GM12878 (cell line): ENCODE results near the gene PINK1. TPM values are rescaled to one million over a fixed set of nuclear protein-coding genes. Genes with fewer than 3 reads are reported as not detected.

Experiments used
- BCL11A ChIP-seq: IDR thresholded peaks from 2 replicates; pipeline ENCODE4 v1.6.1; 2011; ENCODE audit warnings: low read depth, low read length
- BMI1 ChIP-seq: fragments of 450-650 bp; IDR thresholded peaks from 2 replicates; pipeline ENCODE4 v1.6.1; 2016; ENCODE audit warnings: mild to moderate bottlenecking, moderate library complexity, borderline replicate concordance
- CEBPB ChIP-seq, 2 experiments: fragments of 150-350 bp in 1 of 2; IDR thresholded peaks; 2 replicates each; pipeline ENCODE4 v1.6.1; 2012 to 2014; ENCODE audit warnings: low read depth in 2 of 2, low read length in 2 of 2, borderline replicate concordance in 1 of 2, inconsistent platforms in 1 of 2
- ETV6 ChIP-seq, 2 experiments: fragments of 450-650 bp in 1 of 2; IDR thresholded peaks in 1 of 2; conservative IDR thresholded peaks in 1 of 2; 2 replicates each; pipeline ENCODE4 v1.6.1; 2014; ENCODE audit warnings: antibody characterized with exemption in 1 of 2, borderline replicate concordance in 1 of 2, low read depth in 1 of 2, mild to moderate bottlenecking in 1 of 2, moderate library complexity in 1 of 2
- EZH2 ChIP-seq: IDR thresholded peaks from 2 replicates; pipeline ENCODE4 v1.6.1; 2012; ENCODE audit warnings: low read depth, mild to moderate bottlenecking, control low read depth, inconsistent platforms, low read length, borderline replicate concordance; ENCODE audit not compliant: control insufficient read depth
- HDGF ChIP-seq: fragments of 450-650 bp; IDR thresholded peaks from 2 replicates; pipeline ENCODE4 v1.6.1; 2016; ENCODE audit warnings: antibody characterized with exemption
- IKZF1 ChIP-seq: fragments of 450-650 bp; conservative IDR thresholded peaks from 2 replicates; pipeline ENCODE4 v1.6.1; 2017; ENCODE audit warnings: antibody characterized with exemption, mild to moderate bottlenecking
- KDM1A ChIP-seq: fragments of 200-600 bp; sonication (generic); IDR thresholded peaks from 2 replicates; pipeline ENCODE4 v1.6.1; 2016; ENCODE audit warnings: borderline replicate concordance
- MXI1 ChIP-seq: fragments of 150-350 bp; IDR thresholded peaks from 2 replicates; pipeline ENCODE4 v1.6.1; 2011; ENCODE audit warnings: low read depth, mild to moderate bottlenecking, inconsistent platforms, low read length, improper control_type of control experiment
- MYB ChIP-seq: fragments of 150-350 bp; IDR thresholded peaks from 2 replicates; pipeline ENCODE4 v1.6.1; 2014; ENCODE audit warnings: mild to moderate bottlenecking, low read depth, low read length, borderline replicate concordance
- NFXL1 ChIP-seq: fragments of 450-650 bp; IDR thresholded peaks from 2 replicates; pipeline ENCODE4 v1.6.1; 2017; ENCODE audit warnings: antibody characterized with exemption, mild to moderate bottlenecking, borderline replicate concordance
- POLR2A ChIP-seq: IDR thresholded peaks from 2 replicates; pipeline ENCODE4 v1.6.1; 2011; ENCODE audit warnings: low read depth, mild to moderate bottlenecking, low read length
- POLR2AphosphoS5 ChIP-seq: IDR thresholded peaks from 2 replicates; pipeline ENCODE4 v1.6.1; 2011; ENCODE audit warnings: mild to moderate bottlenecking, low read length, inconsistent platforms
- SMAD5 ChIP-seq: IDR thresholded peaks from 2 replicates; pipeline ENCODE4 v1.6.1; 2016; ENCODE audit warnings: antibody characterized with exemption, low read depth
- TAF1 ChIP-seq: IDR thresholded peaks from 2 replicates; pipeline ENCODE4 v1.6.1; 2011; ENCODE audit warnings: mild to moderate bottlenecking, low read depth, low read length, borderline replicate concordance
- TBL1XR1 ChIP-seq: IDR thresholded peaks from 2 replicates; pipeline ENCODE4 v1.6.1; 2012; ENCODE audit warnings: low read depth, low read length, improper control_type of control experiment
- TCF7 ChIP-seq: IDR thresholded peaks from 2 replicates; pipeline ENCODE4 v1.6.1; 2014; ENCODE audit warnings: antibody characterized with exemption, borderline replicate concordance
- YY1 ChIP-seq: IDR thresholded peaks from 2 replicates; pipeline ENCODE4 v1.6.1; 2011; ENCODE audit warnings: low read depth, mild to moderate bottlenecking, low read length
- ZNF384 ChIP-seq: IDR thresholded peaks from 2 replicates; pipeline ENCODE4 v1.6.1; 2012; ENCODE audit warnings: low read depth, mild to moderate bottlenecking, low read length, improper control_type of control experiment, borderline replicate concordance
- ZZZ3 ChIP-seq: IDR thresholded peaks from 2 replicates; pipeline ENCODE4 v1.6.1; 2011; ENCODE audit warnings: low read depth; ENCODE audit not compliant: control insufficient read depth, insufficient read length
- polyA plus RNA-seq, 11 experiments: library from polyadenylated mRNA; depleted of rRNA in 4 of 11; unstranded in 6 of 11; stranded (reverse) in 5 of 11; fragments of >200 nt; fragmentation: Nextera tagmentation in 4 of 11; fragmentation: Illumina TruSeq in 1 of 11; extraction: Ambion mirVana in 4 of 11; extraction: Trizol in 1 of 11; gene quantifications; 1 replicate in 1 of 11; 2 replicates in 10 of 11; pipeline versions ENCODE4 v1.2.1 to v1.2.3, GENCODE V29; 2011 to 2016; ENCODE audit warnings: inconsistent platforms in 2 of 11, missing spikeins in 2 of 11, low read depth in 1 of 11
- total RNA-seq, 4 experiments: library from RNA; depleted of rRNA in 3 of 4; stranded (reverse); fragments of >200 nt in 3 of 4; fragmentation: Illumina TruSeq in 1 of 4; extraction: Trizol in 1 of 4; gene quantifications; 2 replicates each; pipeline versions ENCODE4 v1.2.1 to v1.2.3, GENCODE V29; 2013 to 2021
- TF ChIP-seq, protein P1 (sequence below): fragments of 450-650 bp; formaldehyde crosslinking; IDR thresholded peaks from 2 replicates; pipeline ENCODE4 v1.4.0; 2022; ENCODE audit warnings: mild to moderate bottlenecking, moderate library complexity
- TF ChIP-seq, protein P2 (sequence below): fragments of 450-650 bp; IDR thresholded peaks from 2 replicates; pipeline ENCODE4 v1.6.1; 2017; ENCODE audit warnings: borderline replicate concordance
- TF ChIP-seq, protein P3 (sequence below): fragments of 450-650 bp; IDR thresholded peaks from 2 replicates; pipeline ENCODE4 v1.6.1; 2014; ENCODE audit warnings: mild to moderate bottlenecking
- TF ChIP-seq, protein P4 (sequence below): IDR thresholded peaks from 2 replicates; pipeline ENCODE4 v1.6.1; 2012; ENCODE audit warnings: low read depth, low read length, improper control_type of control experiment

Gene PINK1
- total and polyA plus RNA-seq, 10 of the 15 experiments (the other 5 are each of a cell fraction or from before 2014, with no cell fraction given) = 0.42 to 4.4 (median 1.9) TPM; not detected in 1

DNA sequence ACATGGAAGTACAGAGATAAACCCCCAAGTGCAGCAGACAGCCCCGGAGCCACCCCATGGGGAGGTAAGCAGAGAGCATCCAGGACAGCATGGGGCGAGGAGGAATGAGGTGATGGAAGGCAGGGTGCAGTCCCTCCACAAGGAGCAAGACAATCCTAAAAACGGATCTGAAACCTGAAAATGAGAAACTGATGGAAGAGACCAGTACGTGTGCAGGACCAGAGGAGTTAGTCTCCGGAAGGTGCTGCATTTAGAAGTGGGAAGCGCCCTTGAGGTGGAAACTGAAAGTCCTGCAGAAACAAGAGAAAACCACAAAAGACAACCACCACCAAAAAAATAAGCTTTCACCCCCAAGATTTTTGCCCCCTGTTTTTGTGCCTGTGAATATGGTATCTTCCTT is 45.3 kb downstream of the PINK1 start (continued):
- TF ChIP-seq, protein P1, sequence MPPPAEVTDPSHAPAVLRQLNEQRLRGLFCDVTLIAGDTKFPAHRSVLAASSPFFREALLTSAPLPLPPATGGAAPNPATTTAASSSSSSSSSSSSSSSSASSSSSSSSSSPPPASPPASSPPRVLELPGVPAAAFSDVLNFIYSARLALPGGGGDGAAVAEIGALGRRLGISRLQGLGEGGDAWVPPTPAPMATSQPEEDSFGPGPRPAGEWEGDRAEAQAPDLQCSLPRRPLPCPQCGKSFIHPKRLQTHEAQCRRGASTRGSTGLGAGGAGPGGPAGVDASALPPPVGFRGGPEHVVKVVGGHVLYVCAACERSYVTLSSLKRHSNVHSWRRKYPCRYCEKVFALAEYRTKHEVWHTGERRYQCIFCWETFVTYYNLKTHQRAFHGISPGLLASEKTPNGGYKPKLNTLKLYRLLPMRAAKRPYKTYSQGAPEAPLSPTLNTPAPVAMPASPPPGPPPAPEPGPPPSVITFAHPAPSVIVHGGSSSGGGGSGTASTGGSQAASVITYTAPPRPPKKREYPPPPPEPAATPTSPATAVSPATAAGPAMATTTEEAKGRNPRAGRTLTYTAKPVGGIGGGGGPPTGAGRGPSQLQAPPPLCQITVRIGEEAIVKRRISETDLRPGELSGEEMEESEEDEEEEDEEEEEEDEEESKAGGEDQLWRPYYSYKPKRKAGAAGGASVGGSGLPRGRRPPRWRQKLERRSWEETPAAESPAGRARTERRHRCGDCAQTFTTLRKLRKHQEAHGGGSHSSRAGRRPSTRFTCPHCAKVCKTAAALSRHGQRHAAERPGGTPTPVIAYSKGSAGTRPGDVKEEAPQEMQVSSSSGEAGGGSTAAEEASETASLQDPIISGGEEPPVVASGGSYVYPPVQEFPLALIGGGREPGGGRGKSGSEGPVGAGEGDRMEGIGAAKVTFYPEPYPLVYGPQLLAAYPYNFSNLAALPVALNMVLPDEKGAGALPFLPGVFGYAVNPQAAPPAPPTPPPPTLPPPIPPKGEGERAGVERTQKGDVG = no peak
- TF ChIP-seq ZNF384 (peak; percentile 69), ZZZ3 (no peak), IKZF1 (peak; percentile 89), POLR2AphosphoS5 (no peak), HDGF (no peak), TBL1XR1 (peak; percentile 76; the same call in 1 of the 2 replicates), BCL11A (peak; percentile 67), BMI1 (no peak), MXI1 (no peak), TAF1 (no peak), EZH2 (no peak), ETV6 (conservative IDR thresholded peaks at IDR 0.05 in 1 of 2, IDR thresholded peaks at IDR 0.05 in 1 of 2; ENCODE audit: borderline replicate concordance in 1 of 2, low read depth in 1 of 2) (peak in 1 of 2 experiments; percentile 85; a peak in 2 of 4 replicates), NFXL1 (no peak), POLR2A (no peak), YY1 (no peak), CEBPB (IDR thresholded peaks at IDR 0.05; ENCODE audit: borderline replicate concordance in 1 of 2, low read depth in 2 of 2, low read length in 2 of 2) (peak in 1 of 2 experiments; percentile 45; a peak in 1 of 4 replicates), SMAD5 (no peak), KDM1A (no peak), MYB (no peak), TCF7 (no peak)
- TF ChIP-seq, protein P2, sequence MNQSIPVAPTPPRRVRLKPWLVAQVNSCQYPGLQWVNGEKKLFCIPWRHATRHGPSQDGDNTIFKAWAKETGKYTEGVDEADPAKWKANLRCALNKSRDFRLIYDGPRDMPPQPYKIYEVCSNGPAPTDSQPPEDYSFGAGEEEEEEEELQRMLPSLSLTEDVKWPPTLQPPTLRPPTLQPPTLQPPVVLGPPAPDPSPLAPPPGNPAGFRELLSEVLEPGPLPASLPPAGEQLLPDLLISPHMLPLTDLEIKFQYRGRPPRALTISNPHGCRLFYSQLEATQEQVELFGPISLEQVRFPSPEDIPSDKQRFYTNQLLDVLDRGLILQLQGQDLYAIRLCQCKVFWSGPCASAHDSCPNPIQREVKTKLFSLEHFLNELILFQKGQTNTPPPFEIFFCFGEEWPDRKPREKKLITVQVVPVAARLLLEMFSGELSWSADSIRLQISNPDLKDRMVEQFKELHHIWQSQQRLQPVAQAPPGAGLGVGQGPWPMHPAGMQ = no peak
- TF ChIP-seq, protein P3, sequence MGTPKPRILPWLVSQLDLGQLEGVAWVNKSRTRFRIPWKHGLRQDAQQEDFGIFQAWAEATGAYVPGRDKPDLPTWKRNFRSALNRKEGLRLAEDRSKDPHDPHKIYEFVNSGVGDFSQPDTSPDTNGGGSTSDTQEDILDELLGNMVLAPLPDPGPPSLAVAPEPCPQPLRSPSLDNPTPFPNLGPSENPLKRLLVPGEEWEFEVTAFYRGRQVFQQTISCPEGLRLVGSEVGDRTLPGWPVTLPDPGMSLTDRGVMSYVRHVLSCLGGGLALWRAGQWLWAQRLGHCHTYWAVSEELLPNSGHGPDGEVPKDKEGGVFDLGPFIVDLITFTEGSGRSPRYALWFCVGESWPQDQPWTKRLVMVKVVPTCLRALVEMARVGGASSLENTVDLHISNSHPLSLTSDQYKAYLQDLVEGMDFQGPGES = no peak
- TF ChIP-seq, protein P4, sequence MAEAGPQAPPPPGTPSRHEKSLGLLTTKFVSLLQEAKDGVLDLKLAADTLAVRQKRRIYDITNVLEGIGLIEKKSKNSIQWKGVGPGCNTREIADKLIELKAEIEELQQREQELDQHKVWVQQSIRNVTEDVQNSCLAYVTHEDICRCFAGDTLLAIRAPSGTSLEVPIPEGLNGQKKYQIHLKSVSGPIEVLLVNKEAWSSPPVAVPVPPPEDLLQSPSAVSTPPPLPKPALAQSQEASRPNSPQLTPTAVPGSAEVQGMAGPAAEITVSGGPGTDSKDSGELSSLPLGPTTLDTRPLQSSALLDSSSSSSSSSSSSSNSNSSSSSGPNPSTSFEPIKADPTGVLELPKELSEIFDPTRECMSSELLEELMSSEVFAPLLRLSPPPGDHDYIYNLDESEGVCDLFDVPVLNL = no peak
